Measurements from ENCODE around the gene IDNK.
"Not testable (repeated sequence)": the region's sequence is repeated elsewhere in the genome, so short reads cannot be mapped to it uniquely, and the experiment has no call there.

Gene IDNK
- total RNA-seq, result 14.9 to 16.1 reads per million in 2 donors

DNA sequence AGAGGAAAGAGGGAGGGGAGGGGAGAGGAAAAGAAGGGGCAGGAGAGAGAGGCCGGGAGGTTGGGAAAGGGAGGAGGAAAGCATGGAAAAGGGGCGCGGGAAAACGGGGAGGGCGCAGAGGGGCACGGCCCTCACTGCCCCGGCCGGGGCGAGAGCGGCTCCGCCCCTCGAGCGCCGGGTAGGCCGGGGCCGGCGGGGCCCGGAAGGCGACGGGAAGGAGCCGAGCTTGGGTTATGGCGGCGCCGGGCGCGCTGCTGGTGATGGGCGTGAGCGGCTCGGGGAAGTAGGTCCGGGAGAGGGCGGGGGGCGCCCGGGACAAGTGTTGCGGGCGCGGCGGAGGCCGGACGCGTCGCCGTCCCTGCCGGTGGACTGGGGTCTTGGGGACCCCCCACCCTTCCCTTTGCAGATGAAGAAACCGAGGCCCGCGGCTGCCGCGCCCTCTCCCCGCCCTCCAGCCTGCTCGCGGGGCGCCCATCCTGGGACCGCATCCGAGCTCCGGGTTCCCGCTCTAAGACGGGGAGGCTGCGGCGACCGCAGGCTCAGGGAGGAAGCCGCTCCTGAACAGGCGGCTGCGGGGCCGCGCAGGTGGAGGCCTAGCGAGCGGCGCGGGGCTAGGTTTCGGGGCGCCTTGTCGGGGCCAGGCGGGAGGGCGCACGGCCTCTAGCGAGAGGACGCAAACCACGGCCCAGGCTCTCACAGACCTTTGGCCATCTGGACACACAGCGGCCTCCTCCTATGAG, at the start of gene IDNK:
TSS of gene IDNK (plus strand) at position 205 of the 740 bp plus-strand sequence. CDS start at position 234, 29 bp downstream.
- peak; percentile 46 for DNase-seq

DNA sequence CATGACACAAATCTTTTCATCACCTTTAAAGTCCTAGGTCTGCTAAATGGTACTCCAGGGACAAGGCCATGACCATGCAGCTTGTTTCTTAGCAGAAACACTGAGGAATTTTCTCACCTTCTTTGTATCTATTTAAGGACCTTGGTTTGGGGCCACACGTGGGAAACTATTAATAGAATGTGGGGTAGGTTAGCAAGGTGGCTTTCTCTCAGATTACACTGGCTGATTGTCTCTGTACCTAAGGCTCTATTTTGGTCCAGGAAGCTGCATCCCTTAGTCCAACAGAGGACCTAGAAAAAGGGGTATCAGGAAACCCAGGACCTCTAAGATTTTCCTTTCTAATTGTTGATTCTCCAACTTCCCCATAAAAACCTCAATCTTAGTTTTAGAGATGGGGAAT, 48.5 kb upstream of the IDNK start:
- DNase-seq, result no peak

DNA sequence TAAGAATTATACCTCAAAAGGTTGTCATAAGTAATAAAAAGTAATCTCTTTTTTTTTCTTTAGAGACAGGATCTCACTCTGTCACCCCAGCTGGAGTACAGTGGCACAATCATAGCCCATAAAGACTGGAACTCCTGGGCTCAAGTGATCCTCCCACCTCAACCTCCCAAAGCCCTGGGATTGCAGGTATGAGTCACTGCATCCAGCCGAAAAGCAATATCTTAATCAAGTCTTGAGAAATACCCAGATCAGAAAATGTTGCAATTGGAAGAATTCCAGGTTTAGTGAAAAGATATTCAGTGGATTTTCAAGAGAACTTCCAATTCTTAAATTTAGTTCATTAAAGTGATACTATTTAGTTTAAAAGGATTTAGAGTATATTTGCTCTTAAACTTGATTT, 40.9 kb upstream of the IDNK start:
- DNase-seq, result no peak

DNA sequence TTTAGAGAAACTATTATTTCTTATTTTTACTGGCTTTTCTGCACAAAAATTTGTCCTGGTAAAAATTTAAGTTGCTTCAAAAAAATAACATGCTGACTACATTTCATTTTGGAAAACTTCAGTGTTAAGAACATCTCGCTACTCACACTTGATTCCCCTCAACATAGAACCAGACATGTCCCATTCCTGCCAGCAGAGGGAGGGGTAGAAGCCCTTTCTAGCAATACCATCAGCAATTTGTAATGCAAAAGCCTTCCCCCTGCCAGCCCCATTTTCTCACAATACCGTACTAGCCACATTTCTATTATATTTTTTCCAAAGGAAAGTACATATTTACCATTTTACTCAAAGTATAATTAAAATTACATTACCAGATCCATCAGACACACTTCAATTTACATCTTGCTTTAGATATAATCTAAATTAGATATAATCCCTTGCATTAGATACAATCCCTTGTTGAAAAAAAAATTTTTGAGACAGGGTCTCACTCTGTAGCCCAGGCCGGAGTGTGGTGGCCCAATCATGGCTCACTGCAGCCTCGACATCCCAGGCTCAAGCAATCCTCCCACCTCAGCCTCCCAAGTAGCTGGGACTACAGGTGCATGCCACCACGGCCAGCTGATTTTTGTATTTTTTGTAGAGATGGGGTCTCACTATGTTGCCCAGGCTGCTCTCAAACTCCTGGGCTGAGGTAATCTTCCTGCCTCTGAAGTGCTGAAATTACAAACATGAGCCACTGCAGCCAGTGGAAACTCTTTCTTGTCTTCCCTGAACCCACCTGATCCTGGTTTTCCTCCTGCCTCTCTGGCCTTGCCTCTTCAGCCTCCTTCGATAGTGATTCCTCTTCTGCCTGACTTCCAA, 39.6 kb upstream of the IDNK start:
- DNase-seq, result no peak

DNA sequence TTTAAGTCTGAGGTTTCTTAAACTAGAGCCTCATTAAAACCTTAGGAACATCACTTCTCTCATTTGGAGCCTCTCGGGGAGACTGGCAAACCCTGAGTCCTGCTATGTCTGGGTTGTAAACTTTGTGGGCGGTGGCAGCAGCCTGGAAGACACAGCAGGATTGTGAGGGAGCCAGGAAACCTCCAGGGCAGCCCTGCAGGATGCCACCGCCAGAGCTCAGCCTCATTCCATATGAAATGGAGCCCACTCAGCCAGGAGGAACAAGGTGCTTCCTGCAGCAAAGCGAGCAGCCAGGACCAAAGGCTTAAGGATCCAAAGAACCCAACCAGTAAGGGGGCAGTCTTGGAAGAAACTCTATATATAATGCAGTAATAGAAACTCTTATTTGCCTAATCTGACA, 37.9 kb upstream of the IDNK start:
- DNase-seq, result no peak

DNA sequence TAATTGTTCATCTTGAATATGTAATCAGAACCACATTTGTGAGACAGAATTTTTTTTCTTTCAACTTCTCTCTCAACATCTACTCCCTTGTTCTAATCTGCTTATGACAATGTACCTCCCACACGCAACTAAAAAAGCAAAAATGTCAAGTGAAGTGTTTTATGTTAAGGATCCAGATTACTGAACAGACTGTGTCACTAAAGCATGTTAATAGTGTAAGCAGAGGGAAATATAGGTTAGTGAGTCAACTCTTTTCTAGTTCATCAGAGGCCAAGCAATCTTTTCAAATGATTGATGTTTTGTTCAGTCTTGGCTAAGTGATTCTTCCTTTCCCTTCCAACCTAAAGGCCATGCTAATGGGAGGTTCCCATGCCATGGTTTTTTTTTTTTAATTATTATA, 34.7 kb upstream of the IDNK start:
- no peak for DNase-seq

DNA sequence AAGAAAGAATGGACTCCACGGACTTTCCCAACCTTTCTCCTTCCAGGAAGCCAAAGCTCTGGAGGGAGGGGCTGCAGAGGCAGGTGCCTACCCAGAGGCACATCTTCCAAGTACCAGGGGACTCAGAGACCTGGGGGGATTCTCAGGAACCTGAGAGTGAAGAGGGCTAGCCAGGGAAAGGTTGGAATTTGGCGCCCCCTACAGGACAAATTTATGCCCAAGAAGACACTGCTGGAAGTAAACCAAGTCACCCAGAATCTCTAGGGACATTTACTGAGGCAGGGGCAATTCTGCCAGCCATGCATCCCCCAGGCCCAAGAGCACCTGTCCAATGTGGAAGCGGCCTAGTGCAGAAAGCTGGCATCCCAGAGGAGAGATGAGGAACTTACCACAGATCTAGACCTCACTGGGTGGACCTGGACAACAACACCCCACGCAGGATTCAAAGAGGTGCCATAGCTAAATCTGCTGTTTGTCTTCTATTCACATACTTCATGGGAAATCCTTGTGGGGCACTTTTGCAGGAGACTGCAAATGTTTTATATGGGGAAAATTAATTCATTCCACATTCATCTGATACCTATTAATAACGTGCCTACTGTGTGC, 25.9 kb upstream of the IDNK start:
- no peak for DNase-seq

DNA sequence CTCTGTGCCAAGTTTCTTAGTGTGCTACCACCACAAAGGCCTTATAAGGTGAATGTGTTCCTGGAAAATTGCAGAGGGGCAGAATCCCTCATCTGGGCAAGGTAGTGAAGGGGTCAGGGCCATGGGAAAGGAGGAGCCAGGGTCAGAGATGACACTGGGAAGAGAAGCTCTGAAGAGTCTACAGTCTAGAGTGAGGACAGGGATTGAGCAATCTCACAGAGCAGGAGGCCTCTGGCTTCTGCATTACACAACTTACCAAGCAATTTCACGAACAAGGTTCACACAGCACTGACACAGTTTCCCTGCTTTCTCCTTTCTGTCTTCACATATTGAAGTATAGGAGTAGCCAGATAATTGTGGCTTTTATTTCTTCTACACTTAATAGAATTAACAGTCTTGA, 24.5 kb upstream of the IDNK start:
- DNase-seq, result no peak

DNA sequence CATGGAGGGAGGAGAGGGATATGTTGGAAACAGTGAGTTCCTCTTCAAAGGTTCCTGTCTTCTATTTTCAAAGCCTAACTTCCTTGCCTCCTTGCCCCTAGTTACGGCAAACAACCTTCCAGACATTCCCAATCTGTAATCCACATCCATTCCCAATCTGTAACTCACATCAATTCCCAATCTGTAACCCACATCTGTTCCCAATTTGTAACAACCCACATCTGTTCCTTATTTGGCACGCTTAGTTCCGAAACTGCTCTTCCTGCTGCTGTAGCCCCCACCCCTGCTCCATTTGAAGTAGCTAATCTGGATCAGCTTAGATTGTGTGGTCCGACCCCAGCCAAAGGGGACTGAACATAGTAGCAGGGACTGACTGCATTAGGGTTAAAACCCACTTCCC, 23.9 kb upstream of the IDNK start:
- DNase-seq, result no peak

DNA sequence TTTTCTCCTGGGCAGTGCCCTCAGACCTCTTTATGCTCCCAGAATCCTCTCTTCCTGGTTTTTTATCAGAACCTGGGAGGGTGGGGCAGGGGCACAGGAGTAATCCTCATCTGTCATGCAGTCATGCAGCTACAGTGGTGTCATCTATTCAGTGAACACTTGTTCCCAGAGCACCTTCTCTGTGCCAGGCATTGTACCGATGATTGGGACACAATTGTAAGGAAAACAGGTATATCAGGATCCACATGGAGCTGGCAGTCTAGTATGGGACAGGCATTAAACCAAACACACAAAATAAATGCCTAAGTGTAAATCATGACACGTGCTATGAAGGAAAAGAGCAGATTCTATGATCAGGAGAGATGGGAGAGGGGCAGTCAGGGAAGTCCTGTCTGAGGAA, 21.5 kb upstream of the IDNK start:
- no peak for DNase-seq

DNA sequence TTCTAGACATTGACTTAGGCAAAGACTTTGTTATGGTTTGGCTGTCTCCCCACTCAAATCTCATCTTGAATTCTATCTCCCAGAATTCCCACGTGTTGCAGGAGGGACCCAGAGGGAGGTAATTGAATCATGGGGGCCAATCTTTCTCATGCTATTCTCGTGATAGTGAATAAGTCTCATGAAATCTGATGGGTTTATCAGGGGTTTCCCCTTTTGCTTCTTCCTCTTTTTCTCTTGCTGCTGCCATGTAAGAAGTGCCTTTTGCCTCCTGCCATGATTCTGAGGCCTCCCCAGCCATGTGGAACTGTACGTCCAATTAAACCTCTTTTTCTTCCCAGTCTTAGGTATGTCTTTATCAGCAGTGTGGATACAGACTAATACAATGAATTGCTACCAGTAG, 15.3 kb upstream of the IDNK start:
- not testable (repeated sequence) for DNase-seq

DNA sequence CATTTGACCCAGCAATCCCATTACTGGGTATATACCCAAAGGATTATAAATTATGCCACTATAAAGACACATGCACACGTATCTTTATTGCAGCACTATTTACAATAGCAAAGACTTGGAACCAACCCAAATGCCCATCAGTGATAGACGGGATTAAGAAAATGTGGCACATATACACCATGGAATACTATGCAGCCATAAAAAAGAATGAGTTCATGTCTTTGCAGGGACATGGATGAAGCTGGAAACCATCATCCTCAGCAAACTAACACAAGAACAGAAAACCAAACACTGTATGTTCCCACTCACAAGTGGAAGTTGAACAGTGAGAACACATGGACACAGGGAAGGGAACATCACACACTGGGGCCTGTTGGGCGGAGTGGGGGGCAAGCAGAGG, 9.6 kb upstream of the IDNK start:
- DNase-seq, result not testable (repeated sequence)

DNA sequence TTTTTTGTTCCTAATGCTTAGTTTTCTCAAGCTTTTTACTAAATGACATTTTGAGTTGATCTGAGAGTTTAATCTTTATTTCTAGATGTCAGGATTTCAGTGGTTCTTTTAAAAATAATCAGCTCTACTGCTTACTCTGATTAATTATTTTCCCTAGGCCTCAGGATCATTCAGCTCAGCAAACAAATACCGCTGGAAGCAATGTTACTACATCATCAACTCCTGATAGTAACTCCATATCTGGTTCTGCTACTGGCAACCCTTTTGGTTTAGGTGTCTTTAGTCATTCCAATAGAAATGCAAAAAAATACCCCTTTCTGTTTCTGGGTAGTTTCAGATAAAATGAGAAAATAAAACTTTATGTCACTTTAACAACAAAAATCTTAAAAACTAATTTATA, 5.6 kb upstream of the IDNK start:
- no peak for DNase-seq

DNA sequence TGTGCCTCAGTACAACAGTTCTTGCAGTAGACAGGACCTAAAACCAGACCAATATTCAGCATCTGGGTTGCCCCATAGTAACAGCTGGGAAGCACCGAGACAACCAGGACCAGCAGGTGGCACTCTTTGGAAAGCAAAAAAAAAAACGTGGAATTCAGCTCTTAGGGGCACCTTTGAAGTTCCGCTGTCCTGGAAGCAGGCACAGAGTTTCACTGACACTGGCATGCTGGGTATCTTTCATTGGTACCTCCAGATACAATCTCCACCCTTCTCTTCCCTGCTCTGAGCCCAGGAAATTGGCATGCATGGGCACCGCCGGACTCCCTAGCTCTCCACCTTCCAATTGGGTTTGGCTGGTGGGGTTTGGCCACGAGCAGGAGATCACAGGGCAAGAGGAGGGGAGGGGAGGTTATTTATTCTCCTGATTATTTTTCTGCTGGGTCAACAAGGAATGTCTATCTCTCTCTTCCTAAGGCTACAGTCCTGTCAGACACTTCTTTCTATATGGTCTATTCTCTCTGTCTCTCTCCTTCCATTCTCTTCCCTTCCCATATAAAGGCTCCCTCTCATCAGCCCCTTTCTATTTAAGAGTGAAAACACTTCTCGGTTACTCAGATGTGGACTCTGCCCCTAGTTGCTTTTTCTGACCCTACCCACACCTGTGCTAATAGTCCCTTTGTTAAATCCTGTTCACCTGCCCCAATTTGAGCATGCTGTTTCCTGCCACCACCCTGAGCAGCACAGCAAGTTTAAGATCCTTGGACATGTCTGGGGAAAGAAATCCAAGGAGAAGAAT, 1.9 kb upstream of the IDNK start:
- DNase-seq, result no peak

DNA sequence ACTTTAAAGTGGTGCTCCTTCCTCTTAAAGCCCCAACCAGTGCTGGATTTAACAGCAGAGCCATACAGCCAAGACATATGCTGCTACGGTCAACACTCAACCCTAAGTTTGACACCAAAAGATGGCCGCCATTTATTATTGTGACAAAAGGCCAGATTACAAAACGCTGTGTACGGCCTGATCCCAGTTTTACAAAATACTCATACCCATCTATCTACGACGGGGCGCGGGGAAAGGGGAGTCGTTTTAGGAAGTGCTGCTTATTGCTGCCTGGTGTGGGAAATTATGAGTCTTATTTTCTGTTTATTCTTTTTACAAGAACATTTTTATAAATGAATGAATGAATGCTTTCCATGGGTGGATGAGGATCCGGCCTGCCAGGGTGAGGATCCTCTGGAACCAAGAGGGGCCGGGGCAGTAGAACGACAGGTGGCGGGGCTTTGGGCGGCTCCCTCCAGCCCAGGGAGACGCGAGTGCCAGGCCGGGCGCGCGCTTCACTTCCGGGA, 457 bp upstream of the IDNK start:
- DNase-seq, result no peak

DNA sequence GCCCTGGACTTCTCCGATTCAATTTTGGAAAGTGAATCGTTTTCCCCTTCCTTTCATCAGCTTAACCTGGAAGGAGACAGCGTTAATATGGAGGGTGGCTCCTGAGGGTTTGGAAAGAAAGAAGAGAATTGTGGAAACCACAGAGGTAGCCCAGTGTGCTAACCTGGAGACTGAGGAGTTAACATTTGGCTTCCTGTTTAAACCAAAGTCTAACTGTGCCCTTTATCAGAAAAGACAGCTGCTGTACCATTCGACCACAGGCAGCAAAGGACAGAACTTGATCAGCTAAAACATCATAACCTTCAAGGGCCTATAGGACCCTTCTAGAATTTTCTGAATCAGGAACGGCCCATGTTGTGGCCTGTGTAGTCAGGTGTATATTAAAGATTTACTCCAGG, 735 bp downstream of the IDNK start:
- no peak for DNase-seq

DNA sequence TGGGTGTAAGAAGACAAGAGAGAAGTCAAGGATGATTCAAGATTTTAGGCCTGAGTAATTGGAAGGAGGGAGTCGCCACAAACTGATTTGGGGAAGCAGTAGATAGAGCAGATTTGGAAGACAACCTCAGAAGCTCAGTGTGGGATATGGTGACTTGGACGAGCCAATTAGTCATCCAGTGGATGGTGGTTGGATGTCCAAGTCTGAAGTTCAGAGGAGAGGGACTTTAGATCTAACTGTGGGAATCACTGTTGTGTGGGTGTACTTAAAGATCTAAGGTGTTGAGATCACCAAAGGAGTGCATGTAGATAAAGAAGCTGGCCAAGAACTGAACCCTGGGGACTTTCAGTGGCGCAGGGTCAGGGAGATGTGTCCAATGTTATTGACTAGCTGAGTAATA, 2.2 kb downstream of the IDNK start:
- DNase-seq, result no peak

DNA sequence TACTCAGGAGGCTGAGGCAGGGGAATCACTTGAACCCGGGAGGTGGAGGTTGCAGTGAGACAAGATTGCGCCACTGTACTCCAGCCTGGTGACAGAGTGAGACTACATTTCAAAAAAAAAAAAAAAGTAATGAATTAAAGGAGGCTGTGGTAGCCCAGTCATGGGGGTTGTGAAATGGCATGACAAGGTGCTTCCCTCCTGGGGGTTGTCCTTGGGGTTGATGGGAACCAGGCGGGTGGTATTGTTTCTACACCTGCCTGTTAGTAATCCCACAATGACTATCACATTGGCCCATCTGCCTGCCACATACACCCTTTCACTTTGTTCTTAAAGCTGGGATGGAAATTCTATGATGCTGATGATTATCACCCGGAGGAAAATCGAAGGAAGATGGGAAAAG, 5.6 kb downstream of the IDNK start:
- no peak for DNase-seq

DNA sequence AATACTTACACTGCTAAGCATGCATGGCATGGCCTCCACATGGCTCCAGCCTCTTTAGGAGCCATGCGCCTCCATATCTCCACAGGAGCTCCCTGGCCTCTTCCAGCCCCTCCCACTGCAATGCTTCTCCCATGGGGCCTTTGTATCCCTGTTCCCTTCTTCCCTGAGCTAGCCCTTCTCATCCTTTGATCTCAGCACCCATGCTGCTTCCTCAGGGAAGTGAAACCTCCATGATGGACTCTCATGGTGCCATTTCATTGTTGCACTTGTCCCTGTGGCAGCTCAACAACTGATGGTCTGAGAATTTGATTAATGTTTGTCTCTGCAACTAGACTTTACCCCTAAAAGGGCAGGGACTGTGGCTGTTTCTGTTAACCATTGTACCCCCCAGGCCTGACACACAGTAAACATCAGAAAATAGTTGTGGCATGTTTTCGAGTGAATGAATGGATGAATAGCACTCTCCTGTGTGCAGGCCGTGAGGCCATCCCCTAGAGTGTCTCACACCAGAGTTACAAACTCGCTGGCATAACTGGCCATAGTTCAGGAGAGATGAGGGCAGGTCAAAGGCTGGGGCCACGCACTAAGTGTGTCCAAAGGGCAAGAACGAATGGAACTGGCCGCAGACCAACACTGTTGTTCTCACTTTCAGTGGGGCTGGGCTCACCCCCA, 6.6 kb downstream of the IDNK start:
- DNase-seq, result no peak

DNA sequence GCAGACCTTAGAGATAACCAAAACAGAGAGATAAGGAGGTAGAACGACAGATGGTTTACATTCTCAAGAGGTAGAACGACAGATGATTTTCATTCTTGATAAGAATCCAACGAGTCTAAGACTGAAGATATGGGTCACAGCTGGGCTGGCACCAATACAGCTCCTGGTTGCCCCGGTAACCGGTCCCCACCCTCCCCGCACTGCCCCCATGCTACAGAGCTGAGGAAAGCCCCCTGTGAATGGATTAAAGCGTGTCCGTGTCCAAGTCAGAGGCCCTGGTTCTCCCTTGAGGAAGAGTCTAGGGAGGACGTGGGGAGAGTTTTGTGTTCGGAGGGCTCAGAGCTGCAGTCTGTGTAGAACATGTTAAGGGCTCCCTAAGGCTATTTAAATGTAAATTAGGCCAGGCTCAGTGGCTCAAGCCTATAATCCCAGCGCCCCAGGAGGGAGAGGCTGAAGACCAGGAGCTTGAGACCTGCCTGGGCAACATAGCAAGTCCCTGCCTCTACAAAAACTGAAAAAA, 8.1 kb downstream of the IDNK start:
- DNase-seq, result no peak

DNA sequence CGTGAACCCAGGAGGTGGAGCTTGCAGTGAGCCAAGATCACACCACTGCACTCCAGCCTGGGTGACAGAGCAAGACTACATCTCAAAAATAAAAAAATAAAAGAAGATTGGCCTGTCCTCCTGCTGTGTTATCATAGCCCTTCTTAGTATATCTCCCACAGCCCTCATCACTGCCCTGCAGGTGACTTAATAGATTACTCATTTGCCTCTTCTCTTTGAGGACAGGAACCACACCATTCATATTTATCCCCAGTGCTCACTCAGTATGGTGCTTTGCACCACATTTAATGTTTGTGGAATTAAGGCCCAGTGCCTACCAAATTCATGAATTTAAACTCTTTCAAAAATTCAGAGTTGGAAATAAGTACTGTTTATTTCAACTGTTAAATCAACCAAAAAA, 10.3 kb downstream of the IDNK start:
- DNase-seq, result no peak

DNA sequence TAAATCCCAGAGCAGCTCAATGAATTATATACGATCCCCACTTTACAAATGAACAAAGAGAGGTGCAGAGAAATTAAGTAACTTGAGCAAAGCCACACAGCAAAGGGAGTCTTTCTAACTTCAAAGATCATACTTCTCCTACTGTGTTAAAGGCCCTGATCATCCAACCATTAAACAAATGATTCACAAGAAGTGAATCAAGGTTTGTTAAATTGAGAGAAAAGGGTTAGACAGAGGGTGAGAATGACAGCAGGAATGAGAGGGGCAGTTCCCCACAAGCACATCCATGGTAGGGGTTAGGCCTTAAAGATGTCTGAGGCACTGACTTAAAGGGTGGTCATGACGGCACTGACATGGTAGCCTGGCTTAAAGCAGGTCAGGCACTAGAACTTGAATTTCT, 10.7 kb downstream of the IDNK start:
- no peak for DNase-seq
